H1 (cell line): ENCODE measurements around the gene OPRD1. TPM values are rescaled to one million over a fixed set of nuclear protein-coding genes. Genes with fewer than 3 reads are reported as not detected.
A peak's percentile ranks its signal among the peaks of the same experiment; 100 is the strongest.

Source experiments
- ASH2L ChIP-seq: fragments of 200-600, 300-600 bp; sonication (generic); IDR thresholded peaks from one replicate; pipeline ENCODE4 v1.7.1; 2017; ENCODE audit warnings: low read length
- CTBP2 ChIP-seq: IDR thresholded peaks from 2 replicates; pipeline ENCODE4 v1.7.0; 2011; ENCODE audit warnings: borderline replicate concordance, mild to moderate bottlenecking, moderate library complexity, mixed read lengths, low read length; ENCODE audit not compliant: insufficient read depth, insufficient read length
- KDM4A ChIP-seq: IDR thresholded peaks from one replicate; pipeline ENCODE4 v1.7.1; 2012; ENCODE audit warnings: low read depth, mild to moderate bottlenecking, moderate library complexity, low read length, inconsistent platforms; ENCODE audit not compliant: severe bottlenecking
- NANOG ChIP-seq: IDR thresholded peaks from 2 replicates; pipeline ENCODE4 v1.6.1; 2011; ENCODE audit warnings: low read length, low read depth, mild to moderate bottlenecking, inconsistent platforms; ENCODE audit not compliant: insufficient read depth, poor library complexity, severe bottlenecking
- SP2 ChIP-seq: IDR thresholded peaks from 2 replicates; pipeline ENCODE4 v1.6.1; 2012; ENCODE audit warnings: mild to moderate bottlenecking, low read length, inconsistent platforms
- TEAD4 ChIP-seq: IDR thresholded peaks from 2 replicates; pipeline ENCODE4 v1.6.1; 2012; ENCODE audit warnings: low read depth, low read length, inconsistent platforms, mixed read lengths
- ZNF274 ChIP-seq: IDR thresholded peaks from 2 replicates; pipeline ENCODE4 v1.7.0; 2012; ENCODE audit warnings: low read length, borderline replicate concordance; ENCODE audit errors: extremely low read depth
- polyA plus RNA-seq, 7 experiments: library from polyadenylated mRNA; depleted of rRNA in 3 of 7; stranded (reverse) in 5 of 7; unstranded in 2 of 7; fragments of >200 nt in 5 of 7; fragments of 200-250 nt in 2 of 7; gene quantifications; 1 replicate in 5 of 7; 2 replicates in 1 of 7; 4 replicates in 1 of 7; pipeline versions ENCODE4 v1.2.1 to v1.2.3, GENCODE V29; 2011 to 2013; ENCODE audit warnings: missing spikeins in 2 of 7, mixed read lengths in 2 of 7
- total RNA-seq: library from RNA; stranded (reverse); fragmentation: NEBNext Ultra II Directional; extraction: Animal tissue kit (Norgen Biotek cat#: 25700); gene quantifications from 2 replicates; pipeline ENCODE4 v1.2.1, GENCODE V29; 2021
- TF ChIP-seq, protein P1 (sequence below): fragments of 300-600 bp; sonication (generic); IDR thresholded peaks from 2 replicates; pipeline ENCODE4 v1.7.1; 2012; ENCODE audit warnings: low read length, moderate library complexity, mild to moderate bottlenecking, inconsistent platforms; ENCODE audit not compliant: insufficient replicate concordance
- TF ChIP-seq, protein P2 (sequence below): IDR thresholded peaks from 2 replicates; pipeline ENCODE4 v1.6.1; 2012; ENCODE audit warnings: inconsistent platforms

The OPRD1 gene
- total and polyA plus RNA-seq, 2 of the 8 experiments (the other 6 are each of a cell fraction or from before 2014, with no cell fraction given), result 2.6 to 3.7 TPM

GRCh38 chr1:28887835-28888682 lies 76.1 kb downstream of the OPRD1 start (continued):
- TF ChIP-seq, protein P1, sequence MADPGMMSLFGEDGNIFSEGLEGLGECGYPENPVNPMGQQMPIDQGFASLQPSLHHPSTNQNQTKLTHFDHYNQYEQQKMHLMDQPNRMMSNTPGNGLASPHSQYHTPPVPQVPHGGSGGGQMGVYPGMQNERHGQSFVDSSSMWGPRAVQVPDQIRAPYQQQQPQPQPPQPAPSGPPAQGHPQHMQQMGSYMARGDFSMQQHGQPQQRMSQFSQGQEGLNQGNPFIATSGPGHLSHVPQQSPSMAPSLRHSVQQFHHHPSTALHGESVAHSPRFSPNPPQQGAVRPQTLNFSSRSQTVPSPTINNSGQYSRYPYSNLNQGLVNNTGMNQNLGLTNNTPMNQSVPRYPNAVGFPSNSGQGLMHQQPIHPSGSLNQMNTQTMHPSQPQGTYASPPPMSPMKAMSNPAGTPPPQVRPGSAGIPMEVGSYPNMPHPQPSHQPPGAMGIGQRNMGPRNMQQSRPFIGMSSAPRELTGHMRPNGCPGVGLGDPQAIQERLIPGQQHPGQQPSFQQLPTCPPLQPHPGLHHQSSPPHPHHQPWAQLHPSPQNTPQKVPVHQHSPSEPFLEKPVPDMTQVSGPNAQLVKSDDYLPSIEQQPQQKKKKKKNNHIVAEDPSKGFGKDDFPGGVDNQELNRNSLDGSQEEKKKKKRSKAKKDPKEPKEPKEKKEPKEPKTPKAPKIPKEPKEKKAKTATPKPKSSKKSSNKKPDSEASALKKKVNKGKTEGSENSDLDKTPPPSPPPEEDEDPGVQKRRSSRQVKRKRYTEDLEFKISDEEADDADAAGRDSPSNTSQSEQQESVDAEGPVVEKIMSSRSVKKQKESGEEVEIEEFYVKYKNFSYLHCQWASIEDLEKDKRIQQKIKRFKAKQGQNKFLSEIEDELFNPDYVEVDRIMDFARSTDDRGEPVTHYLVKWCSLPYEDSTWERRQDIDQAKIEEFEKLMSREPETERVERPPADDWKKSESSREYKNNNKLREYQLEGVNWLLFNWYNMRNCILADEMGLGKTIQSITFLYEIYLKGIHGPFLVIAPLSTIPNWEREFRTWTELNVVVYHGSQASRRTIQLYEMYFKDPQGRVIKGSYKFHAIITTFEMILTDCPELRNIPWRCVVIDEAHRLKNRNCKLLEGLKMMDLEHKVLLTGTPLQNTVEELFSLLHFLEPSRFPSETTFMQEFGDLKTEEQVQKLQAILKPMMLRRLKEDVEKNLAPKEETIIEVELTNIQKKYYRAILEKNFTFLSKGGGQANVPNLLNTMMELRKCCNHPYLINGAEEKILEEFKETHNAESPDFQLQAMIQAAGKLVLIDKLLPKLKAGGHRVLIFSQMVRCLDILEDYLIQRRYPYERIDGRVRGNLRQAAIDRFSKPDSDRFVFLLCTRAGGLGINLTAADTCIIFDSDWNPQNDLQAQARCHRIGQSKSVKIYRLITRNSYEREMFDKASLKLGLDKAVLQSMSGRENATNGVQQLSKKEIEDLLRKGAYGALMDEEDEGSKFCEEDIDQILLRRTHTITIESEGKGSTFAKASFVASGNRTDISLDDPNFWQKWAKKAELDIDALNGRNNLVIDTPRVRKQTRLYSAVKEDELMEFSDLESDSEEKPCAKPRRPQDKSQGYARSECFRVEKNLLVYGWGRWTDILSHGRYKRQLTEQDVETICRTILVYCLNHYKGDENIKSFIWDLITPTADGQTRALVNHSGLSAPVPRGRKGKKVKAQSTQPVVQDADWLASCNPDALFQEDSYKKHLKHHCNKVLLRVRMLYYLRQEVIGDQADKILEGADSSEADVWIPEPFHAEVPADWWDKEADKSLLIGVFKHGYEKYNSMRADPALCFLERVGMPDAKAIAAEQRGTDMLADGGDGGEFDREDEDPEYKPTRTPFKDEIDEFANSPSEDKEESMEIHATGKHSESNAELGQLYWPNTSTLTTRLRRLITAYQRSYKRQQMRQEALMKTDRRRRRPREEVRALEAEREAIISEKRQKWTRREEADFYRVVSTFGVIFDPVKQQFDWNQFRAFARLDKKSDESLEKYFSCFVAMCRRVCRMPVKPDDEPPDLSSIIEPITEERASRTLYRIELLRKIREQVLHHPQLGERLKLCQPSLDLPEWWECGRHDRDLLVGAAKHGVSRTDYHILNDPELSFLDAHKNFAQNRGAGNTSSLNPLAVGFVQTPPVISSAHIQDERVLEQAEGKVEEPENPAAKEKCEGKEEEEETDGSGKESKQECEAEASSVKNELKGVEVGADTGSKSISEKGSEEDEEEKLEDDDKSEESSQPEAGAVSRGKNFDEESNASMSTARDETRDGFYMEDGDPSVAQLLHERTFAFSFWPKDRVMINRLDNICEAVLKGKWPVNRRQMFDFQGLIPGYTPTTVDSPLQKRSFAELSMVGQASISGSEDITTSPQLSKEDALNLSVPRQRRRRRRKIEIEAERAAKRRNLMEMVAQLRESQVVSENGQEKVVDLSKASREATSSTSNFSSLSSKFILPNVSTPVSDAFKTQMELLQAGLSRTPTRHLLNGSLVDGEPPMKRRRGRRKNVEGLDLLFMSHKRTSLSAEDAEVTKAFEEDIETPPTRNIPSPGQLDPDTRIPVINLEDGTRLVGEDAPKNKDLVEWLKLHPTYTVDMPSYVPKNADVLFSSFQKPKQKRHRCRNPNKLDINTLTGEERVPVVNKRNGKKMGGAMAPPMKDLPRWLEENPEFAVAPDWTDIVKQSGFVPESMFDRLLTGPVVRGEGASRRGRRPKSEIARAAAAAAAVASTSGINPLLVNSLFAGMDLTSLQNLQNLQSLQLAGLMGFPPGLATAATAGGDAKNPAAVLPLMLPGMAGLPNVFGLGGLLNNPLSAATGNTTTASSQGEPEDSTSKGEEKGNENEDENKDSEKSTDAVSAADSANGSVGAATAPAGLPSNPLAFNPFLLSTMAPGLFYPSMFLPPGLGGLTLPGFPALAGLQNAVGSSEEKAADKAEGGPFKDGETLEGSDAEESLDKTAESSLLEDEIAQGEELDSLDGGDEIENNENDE, result no peak
- TF ChIP-seq KDM4A, result no peak
- TF ChIP-seq TEAD4, result no peak
- TF ChIP-seq, protein P2, sequence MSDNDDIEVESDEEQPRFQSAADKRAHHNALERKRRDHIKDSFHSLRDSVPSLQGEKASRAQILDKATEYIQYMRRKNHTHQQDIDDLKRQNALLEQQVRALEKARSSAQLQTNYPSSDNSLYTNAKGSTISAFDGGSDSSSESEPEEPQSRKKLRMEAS, result 0 out of 2 replicates have a peak, but pooled peaks have one; percentile 22
- TF ChIP-seq ZNF274, result no peak
- TF ChIP-seq SP2, result no peak
- no peak for TF ChIP-seq NANOG
- TF ChIP-seq CTBP2, result no peak
- no peak for TF ChIP-seq ASH2L
